Upper lobe of right lung (tissue), 1 donor: ENCODE data around the gene TCP1. TPM values are rescaled to one million over a fixed set of nuclear protein-coding genes. Genes with fewer than 3 reads are reported as not detected.
"Not testable (repeated sequence)": the region's sequence is repeated elsewhere in the genome, so short reads cannot be mapped to it uniquely, and the experiment has no call there.

Experiments
- ATAC-seq: fragments of 200-7000 bp; cut with Tn5 transposase; one replicate; pipeline ENCODE4 v1.9.1; 2020; ENCODE audit warnings: mild to moderate bottlenecking, moderate library complexity
- DNase-seq: peaks from one replicate; pipeline ENCODE4 v3.0.0-alpha.2; 2020
- H3K27ac ChIP-seq: fragments of 200-600 bp; one replicate; pipeline ENCODE4 v1.8.0; 2022
- H3K27me3 ChIP-seq: fragments of 200-600 bp; one replicate; pipeline ENCODE4 v1.8.0; 2022; ENCODE audit warnings: mild to moderate bottlenecking
- H3K36me3 ChIP-seq: fragments of 200-600 bp; one replicate; pipeline ENCODE4 v1.8.0; 2022
- H3K4me1 ChIP-seq: fragments of 200-600 bp; one replicate; pipeline ENCODE4 v1.8.0; 2022
- H3K4me3 ChIP-seq: fragments of 200-600 bp; one replicate; pipeline ENCODE4 v1.8.0; 2022; ENCODE audit warnings: mild to moderate bottlenecking
- H3K9me3 ChIP-seq: fragments of 200-600 bp; one replicate; pipeline ENCODE4 v1.8.0; 2022
- CTCF ChIP-seq: fragments of 200-600 bp; IDR thresholded peaks from one replicate; pipeline ENCODE4 v1.8.0; 2022; ENCODE audit warnings: antibody characterized with exemption
- intact Hi-C: fragments of 100-400 bp; cut with DNase I; formaldehyde crosslinking; loops from one replicate; pipeline ENCODE4 v1.11.0; 2022
- total RNA-seq: library from RNA; stranded (reverse); fragmentation: NEBNext Ultra II Directional; extraction: Animal tissue kit (Norgen Biotek cat#: 25700); gene quantifications from one replicate; pipeline ENCODE4 v1.2.1, GENCODE V29; 2021
- donor health status: DM: no; HTN: yes; CAD: no; lungs with severe emphysema.

Gene TCP1
- total RNA-seq, 1 donor from 2014 or later = 105 TPM

- intact Hi-C loops = no loop called here
- no peak for DNase-seq
Observed at GRCh38 chr6:159756508-159756907, 32.9 kb downstream of the TCP1 start.

GRCh38 chr6:159754959-159755914 lies 34.2 kb downstream of the TCP1 start:
- H3K36me3 ChIP-seq = peaks cover 86% of the 10 kb centered on the region
- no peak overlapping the region for H3K27ac ChIP-seq

More at GRCh38 chr6:159756508-159756907, 32.9 kb downstream of the TCP1 start:
- no peak for ATAC-seq
- TF ChIP-seq CTCF = no peak
- no peak overlapping the region for H3K27ac ChIP-seq
- no peaks in the 10 kb centered on the region for H3K27me3 ChIP-seq
- H3K4me3 ChIP-seq = no peak overlapping the region
- peaks cover 73% of the 10 kb centered on the region for H3K36me3 ChIP-seq
- peaks cover 11% of the 10 kb centered on the region for H3K4me1 ChIP-seq
- no peaks in the 10 kb centered on the region for H3K9me3 ChIP-seq

GRCh38 chr6:159754401-159754800 lies 35.0 kb downstream of the TCP1 start:
- no peak for ATAC-seq
- Histone ChIP-seq H3K27ac (no peak overlapping the region), H3K36me3 (peaks cover 94% of the 10 kb centered on the region)

More at GRCh38 chr6:159754959-159755914, 34.2 kb downstream of the TCP1 start:
- no peak for TF ChIP-seq CTCF
- Histone ChIP-seq H3K27me3 (no peaks in the 10 kb centered on the region), H3K9me3 (no peaks in the 10 kb centered on the region), H3K4me3 (no peak overlapping the region), H3K4me1 (peaks cover under 1% of the 10 kb centered on the region)
- DNase-seq (no peak), ATAC-seq (no peak)
- intact Hi-C loops = no loop called here

GRCh38 chr6:159753081-159753872 lies 36.1 kb downstream of the TCP1 start:
- H3K27ac ChIP-seq = no peak overlapping the region
- intact Hi-C loops = no loop called here
- no peak overlapping the region for H3K4me3 ChIP-seq
- no peaks in the 10 kb centered on the region for H3K9me3 ChIP-seq
- peaks cover 98% of the 10 kb centered on the region for H3K36me3 ChIP-seq
- H3K4me1 ChIP-seq = no peaks in the 10 kb centered on the region
- H3K27me3 ChIP-seq = no peaks in the 10 kb centered on the region
- no peak for ATAC-seq
- TF ChIP-seq CTCF = no peak
- DNase-seq = no peak

More at GRCh38 chr6:159754401-159754800, 35.0 kb downstream of the TCP1 start:
- H3K4me1 ChIP-seq = no peaks in the 10 kb centered on the region
- no peak for DNase-seq
- TF ChIP-seq CTCF = no peak
- H3K27me3 ChIP-seq = no peaks in the 10 kb centered on the region
- intact Hi-C loops = no loop called here
- H3K4me3 ChIP-seq = no peak overlapping the region
- H3K9me3 ChIP-seq = no peaks in the 10 kb centered on the region

- Histone ChIP-seq H3K36me3 (peaks cover 98% of the 10 kb centered on the region), H3K4me3 (no peak overlapping the region), H3K27ac (no peak overlapping the region), H3K27me3 (no peaks in the 10 kb centered on the region), H3K9me3 (no peaks in the 10 kb centered on the region), H3K4me1 (no peaks in the 10 kb centered on the region)
- ATAC-seq (no peak), DNase-seq (no peak)
- no peak for TF ChIP-seq CTCF
- intact Hi-C loops = no loop called here
Observed at GRCh38 chr6:159751448-159751847, 38.0 kb downstream of the TCP1 start.

GRCh38 chr6:159748127-159748526 lies 41.3 kb downstream of the TCP1 start:
- H3K27me3 ChIP-seq, H3K9me3 ChIP-seq, DNase-seq, H3K4me1 ChIP-seq, H3K4me3 ChIP-seq, intact Hi-C loops, H3K27ac ChIP-seq, ATAC-seq: not testable (repeated sequence)
- H3K36me3 ChIP-seq = peaks cover 98% of the 10 kb centered on the region
